HepG2 (cell line): Measurements from ENCODE around the gene EYA3. TPM values are rescaled to one million over a fixed set of nuclear protein-coding genes. Genes with fewer than 3 reads are reported as not detected.

ENCODE experiments used
- ATAC-seq: fragments of 200-7000 bp; cut with Tn5 transposase; 3 replicates; pipeline ENCODE4 v1.9.1; 2020; ENCODE audit warnings: mild to moderate bottlenecking, moderate library complexity
- BruUV-seq: library from RNA; stranded (reverse); fragments of 400-500 nt; replicated peaks from 2 replicates; lab custom pipeline; 2021; lab: Mats Ljungman, UMichigan
- CTCF ChIA-PET: fragments of 300-600 bp; formaldehyde crosslinking; extraction: SDS; loops from one replicate; lab custom pipeline; 2021; ENCODE audit warnings: low total read pairs, inconsistent platforms, low intra/inter-chr PET ratio; lab: Yijun Ruan, JAX
- POLR2A ChIA-PET: fragments of 350-600 bp; sonication (Branson Sonifier 250); formaldehyde crosslinking; loops from one replicate; lab custom pipeline; 2020; ENCODE audit warnings: antibody characterized with exemption, inconsistent platforms; lab: Yijun Ruan, JAX
- DNase-seq: peaks from one replicate; pipeline ENCODE4 v3.0.0-alpha.2; 2015; ENCODE audit warnings: low spot score
- FAIRE-seq: peaks from 3 replicates; lab custom pipeline; 2011; peaks lifted over from hg19 to GRCh38; lab: Jason Lieb, UNC
- H2AFZ ChIP-seq: one replicate; pipeline ENCODE4 v1.6.1; 2011; ENCODE audit warnings: low read length, inconsistent platforms
- H3K27ac ChIP-seq: fragments of 300-600 bp; 3 replicates; pipeline ENCODE4 v1.8.0; 2011; ENCODE audit warnings: mixed run types, mild to moderate bottlenecking, mixed read lengths, low read length, inconsistent platforms; ENCODE audit not compliant: insufficient read depth; ENCODE audit errors: extremely low read length
- H3K27me3 ChIP-seq, 2 experiments: fragments of 200-600 bp in 1 of 2; 2 replicates in 1 of 2; 3 replicates in 1 of 2; pipeline versions ENCODE4 v1.6.0 to v1.8.0; 2011; ENCODE audit warnings: low read length in 2 of 2, mild to moderate bottlenecking in 2 of 2, moderate library complexity in 2 of 2, inconsistent platforms in 1 of 2; ENCODE audit not compliant: insufficient read depth in 2 of 2, control insufficient read depth in 1 of 2
- H3K36me3 ChIP-seq, 2 experiments: fragments of 200-600 bp in 1 of 2; replicated peaks in 1 of 2; 2 replicates in 1 of 2; 3 replicates in 1 of 2; pipeline versions ENCODE4 v1.5.1 to v1.8.0; 2011; ENCODE audit warnings: low read length in 2 of 2, inconsistent platforms in 1 of 2; ENCODE audit not compliant: insufficient read depth in 2 of 2, control insufficient read depth in 1 of 2
- H3K4me1 ChIP-seq: 2 replicates; pipeline ENCODE4 v1.5.1; 2012; ENCODE audit warnings: low read length, inconsistent platforms; ENCODE audit not compliant: insufficient read depth
- H3K4me2 ChIP-seq: 2 replicates; pipeline ENCODE4 v1.6.0; 2011; ENCODE audit warnings: low read depth, low read length, inconsistent platforms
- H3K4me3 ChIP-seq, 3 experiments: fragments of 200-600 bp in 1 of 3; sonication (generic), shearing (Covaris generic) in 1 of 3; replicated peaks in 1 of 3; 2 replicates each; pipeline ENCODE4 v1.5.1; 2011 to 2016; ENCODE audit warnings: low read length in 3 of 3, inconsistent platforms in 2 of 3, low read depth in 2 of 3, mild to moderate bottlenecking in 2 of 3, control low read depth in 1 of 3, mixed read lengths in 1 of 3; ENCODE audit not compliant: insufficient read depth in 1 of 3
- H3K79me2 ChIP-seq: one replicate; pipeline ENCODE4 v1.6.1; 2011; ENCODE audit warnings: low read length, inconsistent platforms; ENCODE audit not compliant: insufficient read depth
- H3K9ac ChIP-seq: 2 replicates; pipeline ENCODE4 v1.6.0; 2011; ENCODE audit warnings: mild to moderate bottlenecking, low read depth, low read length, inconsistent platforms; ENCODE audit not compliant: insufficient read depth
- H3K9me3 ChIP-seq: 2 replicates; pipeline ENCODE4 v1.5.1; 2012; ENCODE audit warnings: mild to moderate bottlenecking, low read length
- H4K20me1 ChIP-seq: 2 replicates; pipeline ENCODE4 v1.6.0; 2011; ENCODE audit warnings: inconsistent platforms, mild to moderate bottlenecking, low read length, moderate library complexity; ENCODE audit not compliant: insufficient read depth
- BRCA1 ChIP-seq: sonication (generic); formaldehyde crosslinking; IDR thresholded peaks from 2 replicates; pipeline ENCODE4 v1.4.0; 2020; ENCODE audit warnings: missing genetic modification reagents
- CEBPB ChIP-seq: IDR thresholded peaks from 2 replicates; pipeline ENCODE4 v1.6.1; 2011; ENCODE audit warnings: low read depth, low read length, improper control_type of control experiment, borderline replicate concordance
- ETS1 ChIP-seq: sonication (generic); formaldehyde crosslinking; IDR thresholded peaks from 2 replicates; pipeline ENCODE4 v1.4.0; 2020; ENCODE audit warnings: missing genetic modification reagents
- KLF13 ChIP-seq: sonication (generic); formaldehyde crosslinking; IDR thresholded peaks from 2 replicates; pipeline ENCODE4 v1.4.0; 2020; ENCODE audit warnings: mild to moderate bottlenecking, missing genetic modification reagents
- MAFF ChIP-seq: IDR thresholded peaks from 2 replicates; pipeline ENCODE4 v1.6.1; 2011; ENCODE audit warnings: low read depth, low read length, improper control_type of control experiment
- MAFK ChIP-seq, 2 experiments: IDR thresholded peaks in 1 of 2; conservative IDR thresholded peaks in 1 of 2; 2 replicates each; pipeline ENCODE4 v1.6.1; 2011; ENCODE audit warnings: improper control_type of control experiment in 2 of 2, low read length in 2 of 2
- PAF1 ChIP-seq: IDR thresholded peaks from 2 replicates; pipeline ENCODE4 v1.6.1; 2016; ENCODE audit warnings: missing genetic modification reagents, missing compliant biosample characterization
- RAD51 ChIP-seq: fragments of 450-650 bp; IDR thresholded peaks from 2 replicates; pipeline ENCODE4 v1.6.1; 2016; ENCODE audit warnings: borderline replicate concordance
- RXRA ChIP-seq: sonication (generic); formaldehyde crosslinking; IDR thresholded peaks from 2 replicates; pipeline ENCODE4 v1.5.1; 2020; ENCODE audit warnings: missing genetic modification reagents
- RXRB ChIP-seq: IDR thresholded peaks from 2 replicates; pipeline ENCODE4 v1.6.1; 2016; ENCODE audit warnings: borderline replicate concordance, missing genetic modification reagents, missing compliant biosample characterization
- SALL2 ChIP-seq: sonication (generic); formaldehyde crosslinking; IDR thresholded peaks from 2 replicates; pipeline ENCODE4 v1.8.1; 2023; ENCODE audit warnings: mild to moderate bottlenecking, missing genetic modification reagents, inconsistent platforms
- SIN3A ChIP-seq: IDR thresholded peaks from 2 replicates; pipeline ENCODE4 v1.6.1; 2011; ENCODE audit warnings: low read depth, mild to moderate bottlenecking, control low read depth, low read length, borderline replicate concordance
- WGBS: methylation state at CpG from one replicate; pipeline ENCODE4 v1.1.6; 2017; ENCODE audit warnings: low lambda C conversion rate; 5-methylcytosine and 5-hydroxymethylcytosine counted together
- in situ Hi-C: cut with HindIII; loops from 2 replicates; pipeline ENCODE4 v1.10.0; 2017; ENCODE audit warnings: low pct_unique_long_range_greater_than_20kb; ENCODE audit not compliant: extremely low pct_ligation_motif_present
- intact Hi-C: fragments of 100-400 bp; cut with micrococcal nuclease; formaldehyde crosslinking; loops from one replicate; pipeline ENCODE4 v1.10.0; 2022; ENCODE audit not compliant: unreplicated experiment
- polyA plus RNA-seq, 8 experiments: library from polyadenylated mRNA; depleted of rRNA in 3 of 8; stranded (reverse) in 7 of 8; unstranded in 1 of 8; fragments of >200 nt; fragmentation: Illumina TruSeq in 4 of 8; extraction: Trizol in 4 of 8; gene quantifications; 2 replicates each; pipeline versions ENCODE4 v1.2.1 to v1.2.3, GENCODE V29; 2011 to 2016; ENCODE audit warnings: low read depth in 4 of 8, missing spikeins in 1 of 8, mixed read lengths in 1 of 8; ENCODE audit not compliant: insufficient read depth in 1 of 8
- total RNA-seq, 5 experiments: library from RNA; depleted of rRNA; stranded (reverse); fragments of >200 nt; fragmentation: Illumina TruSeq; extraction: Trizol; gene quantifications; 2 replicates each; pipeline ENCODE4 v1.2.3, GENCODE V29; 2016; ENCODE audit warnings: low read depth in 1 of 5

The EYA3 gene
- total and polyA plus RNA-seq, 2 of the 13 experiments (the other 11 are each of a cell fraction or from before 2014, with no cell fraction given), result 13.9 to 19.7 TPM

GRCh38 chr1:28135371-28136168 lies 47.2 kb upstream of the EYA3 start:
- no peak overlapping the region for H3K27ac ChIP-seq
- no TSS peak for BruUV-seq
- H2AFZ ChIP-seq, result no peak overlapping the region
- intact Hi-C loops (no loop called here), in situ Hi-C loops (no loop called here)
- H3K4me3 ChIP-seq, result no peak overlapping the region
- ATAC-seq (no peak), FAIRE-seq (no peak), DNase-seq (no peak)
- no peaks in the 10 kb centered on the region for H4K20me1 ChIP-seq
- peaks cover 3 to 11% of the 10 kb centered on the region in 2 experiments; a peak in 3 of 5 replicates for H3K27me3 ChIP-seq
- WGBS, result 17% methylated on average over 13 of the region's 14 CpGs
- H3K9me3 ChIP-seq, result no peaks in the 10 kb centered on the region
- CTCF ChIA-PET, result no interaction called here
- H3K9ac ChIP-seq, result no peak overlapping the region
- H3K4me1 ChIP-seq, result peaks cover 22% of the 10 kb centered on the region
- no peaks in the 10 kb centered on the region for H3K79me2 ChIP-seq
- POLR2A ChIA-PET, result interaction anchor here (1.4 kb wide), 1 partner anchor 17 kb away, joined by 6 read pairs; no protein-coding TSS in a partner anchor
- TF ChIP-seq PAF1 (CRISPR knock-in tag), result no peak
- TF ChIP-seq CEBPB, result peak; percentile 33; the same call in 1 of the 2 replicates
- peak overlapping the region; percentile 43 for H3K4me2 ChIP-seq
- no peaks in the 10 kb centered on the region for H3K36me3 ChIP-seq

- BruUV-seq, result no TSS peak
- no peaks in the 10 kb centered on the region for H3K9me3 ChIP-seq
- POLR2A ChIA-PET, result interaction anchor here (1.4 kb wide), 1 partner anchor 18 kb away, joined by 6 read pairs; no protein-coding TSS in a partner anchor
- no peak overlapping the region for H2AFZ ChIP-seq
- ATAC-seq (no peak), FAIRE-seq (no peak), DNase-seq (no peak)
- H3K27ac ChIP-seq, result no peak overlapping the region
- in situ Hi-C loops (no loop called here), intact Hi-C loops (no loop called here)
- H3K36me3 ChIP-seq, result no peaks in the 10 kb centered on the region
- TF ChIP-seq BRCA1 (CRISPR knock-in tag) (no peak), KLF13 (CRISPR knock-in tag) (no peak), RXRB (CRISPR knock-in tag) (no peak), SIN3A (no peak), MAFF (peak; percentile 71), ETS1 (no peak), SALL2 (no peak), RAD51 (no peak), RXRA (CRISPR knock-in tag) (no peak), MAFK (conservative IDR thresholded peaks at IDR 0.05 in 1 of 2, IDR thresholded peaks at IDR 0.05 in 1 of 2; ENCODE audit: low read length in 2 of 2) (peak; percentile 67 to 74)
- no peaks in the 10 kb centered on the region for H4K20me1 ChIP-seq
- no peak overlapping the region for H3K9ac ChIP-seq
- no peak overlapping the region for H3K4me3 ChIP-seq
- no peak overlapping the region for H3K4me2 ChIP-seq
- H3K79me2 ChIP-seq, result no peaks in the 10 kb centered on the region
- H3K4me1 ChIP-seq, result peaks cover 22% of the 10 kb centered on the region
- 29% methylated on average over 2 of the region's 2 CpGs for WGBS
- peaks cover 3 to 19% of the 10 kb centered on the region in 2 experiments; a peak in 4 of 5 replicates for H3K27me3 ChIP-seq
- CTCF ChIA-PET, result no interaction called here
These were observed 46.3 kb upstream of the EYA3 start for GRCh38 chr1:28134651-28135207.
